DND-41 (cell line): ENCODE results near the gene KASH5.

Experiments used
- ATAC-seq: fragments of 200-7000 bp; cut with Tn5 transposase; 3 replicates; pipeline ENCODE4 v1.9.1; 2021; ENCODE audit warnings: low read depth; ENCODE audit not compliant: insufficient read depth
- DNase-seq: peaks from one replicate; pipeline ENCODE4 v3.0.0-alpha.2; 2020
- H2AFZ ChIP-seq: 2 replicates; pipeline ENCODE4 v1.6.0; 2012; ENCODE audit warnings: low read depth, low read length
- H3K27ac ChIP-seq: 2 replicates; pipeline ENCODE4 v1.5.1; 2012; ENCODE audit warnings: low read length, inconsistent platforms
- H3K27me3 ChIP-seq: fragments of 200-600 bp; sonication (generic); 2 replicates; pipeline ENCODE4 v1.6.0; 2012; ENCODE audit warnings: low read length, mild to moderate bottlenecking, inconsistent platforms; ENCODE audit not compliant: insufficient read depth, poor library complexity
- H3K36me3 ChIP-seq: 2 replicates; pipeline ENCODE4 v1.5.1; 2012; ENCODE audit warnings: low read length, inconsistent platforms; ENCODE audit not compliant: insufficient read depth
- H3K4me1 ChIP-seq: 2 replicates; pipeline ENCODE4 v1.5.1; 2012; ENCODE audit warnings: mild to moderate bottlenecking, low read length; ENCODE audit not compliant: insufficient read depth
- H3K4me2 ChIP-seq: 2 replicates; pipeline ENCODE4 v1.6.0; 2012; ENCODE audit warnings: mild to moderate bottlenecking, moderate library complexity, low read length, inconsistent platforms; ENCODE audit not compliant: insufficient read depth
- H3K4me3 ChIP-seq, 2 experiments: fragments of 200-600 bp in 1 of 2; shearing (Covaris generic) in 1 of 2; 2 replicates each; pipeline ENCODE4 v1.5.1; 2012 to 2016; ENCODE audit warnings: inconsistent platforms in 2 of 2, low read length in 2 of 2, mild to moderate bottlenecking in 2 of 2, low read depth in 1 of 2, moderate library complexity in 1 of 2
- H3K79me2 ChIP-seq: 2 replicates; pipeline ENCODE4 v1.6.0; 2012; ENCODE audit warnings: low read length, inconsistent platforms; ENCODE audit not compliant: insufficient read depth
- H3K9ac ChIP-seq: 2 replicates; pipeline ENCODE4 v1.6.0; 2012; ENCODE audit warnings: low read depth, mild to moderate bottlenecking, inconsistent platforms, low read length, moderate library complexity
- H3K9me3 ChIP-seq: 2 replicates; pipeline ENCODE4 v1.5.1; 2012; ENCODE audit warnings: low read length, moderate library complexity, mild to moderate bottlenecking, inconsistent platforms; ENCODE audit not compliant: insufficient read depth, severe bottlenecking
- H4K20me1 ChIP-seq: 2 replicates; pipeline ENCODE4 v1.6.0; 2012; ENCODE audit warnings: low read length; ENCODE audit not compliant: insufficient read depth
- EZH2 ChIP-seq: IDR thresholded peaks from 3 replicates; pipeline ENCODE4 v1.6.1; 2012; ENCODE audit warnings: borderline replicate concordance, low read depth, mild to moderate bottlenecking, moderate library complexity, low read length, inconsistent platforms; ENCODE audit not compliant: severe bottlenecking
- TF ChIP-seq, protein P1 (sequence below): IDR thresholded peaks from 2 replicates; pipeline ENCODE4 v1.5.1; 2012; ENCODE audit warnings: borderline replicate concordance, low read length, moderate library complexity, mild to moderate bottlenecking; ENCODE audit not compliant: poor library complexity, severe bottlenecking; ENCODE audit errors: extremely low read depth

Gene KASH5

GRCh38 chr19:49343123-49343522, 44.9 kb upstream of the KASH5 start:
- H3K4me3 ChIP-seq, result no peak overlapping the region
- no peak overlapping the region for H3K4me2 ChIP-seq
- TF ChIP-seq, protein P1, sequence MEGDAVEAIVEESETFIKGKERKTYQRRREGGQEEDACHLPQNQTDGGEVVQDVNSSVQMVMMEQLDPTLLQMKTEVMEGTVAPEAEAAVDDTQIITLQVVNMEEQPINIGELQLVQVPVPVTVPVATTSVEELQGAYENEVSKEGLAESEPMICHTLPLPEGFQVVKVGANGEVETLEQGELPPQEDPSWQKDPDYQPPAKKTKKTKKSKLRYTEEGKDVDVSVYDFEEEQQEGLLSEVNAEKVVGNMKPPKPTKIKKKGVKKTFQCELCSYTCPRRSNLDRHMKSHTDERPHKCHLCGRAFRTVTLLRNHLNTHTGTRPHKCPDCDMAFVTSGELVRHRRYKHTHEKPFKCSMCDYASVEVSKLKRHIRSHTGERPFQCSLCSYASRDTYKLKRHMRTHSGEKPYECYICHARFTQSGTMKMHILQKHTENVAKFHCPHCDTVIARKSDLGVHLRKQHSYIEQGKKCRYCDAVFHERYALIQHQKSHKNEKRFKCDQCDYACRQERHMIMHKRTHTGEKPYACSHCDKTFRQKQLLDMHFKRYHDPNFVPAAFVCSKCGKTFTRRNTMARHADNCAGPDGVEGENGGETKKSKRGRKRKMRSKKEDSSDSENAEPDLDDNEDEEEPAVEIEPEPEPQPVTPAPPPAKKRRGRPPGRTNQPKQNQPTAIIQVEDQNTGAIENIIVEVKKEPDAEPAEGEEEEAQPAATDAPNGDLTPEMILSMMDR, result no peak
- TF ChIP-seq EZH2, result no peak
- H2AFZ ChIP-seq, result no peak overlapping the region
- H3K9ac ChIP-seq, result no peak overlapping the region
- no peaks in the 10 kb centered on the region for H4K20me1 ChIP-seq
- H3K4me1 ChIP-seq, result no peaks in the 10 kb centered on the region
- H3K9me3 ChIP-seq, result no peaks in the 10 kb centered on the region
- H3K27me3 ChIP-seq, result no peaks in the 10 kb centered on the region
- no peak overlapping the region for H3K27ac ChIP-seq
- no peaks in the 10 kb centered on the region for H3K36me3 ChIP-seq
- ATAC-seq, result no peak
- H3K79me2 ChIP-seq, result no peaks in the 10 kb centered on the region
- no peak for DNase-seq

DNA sequence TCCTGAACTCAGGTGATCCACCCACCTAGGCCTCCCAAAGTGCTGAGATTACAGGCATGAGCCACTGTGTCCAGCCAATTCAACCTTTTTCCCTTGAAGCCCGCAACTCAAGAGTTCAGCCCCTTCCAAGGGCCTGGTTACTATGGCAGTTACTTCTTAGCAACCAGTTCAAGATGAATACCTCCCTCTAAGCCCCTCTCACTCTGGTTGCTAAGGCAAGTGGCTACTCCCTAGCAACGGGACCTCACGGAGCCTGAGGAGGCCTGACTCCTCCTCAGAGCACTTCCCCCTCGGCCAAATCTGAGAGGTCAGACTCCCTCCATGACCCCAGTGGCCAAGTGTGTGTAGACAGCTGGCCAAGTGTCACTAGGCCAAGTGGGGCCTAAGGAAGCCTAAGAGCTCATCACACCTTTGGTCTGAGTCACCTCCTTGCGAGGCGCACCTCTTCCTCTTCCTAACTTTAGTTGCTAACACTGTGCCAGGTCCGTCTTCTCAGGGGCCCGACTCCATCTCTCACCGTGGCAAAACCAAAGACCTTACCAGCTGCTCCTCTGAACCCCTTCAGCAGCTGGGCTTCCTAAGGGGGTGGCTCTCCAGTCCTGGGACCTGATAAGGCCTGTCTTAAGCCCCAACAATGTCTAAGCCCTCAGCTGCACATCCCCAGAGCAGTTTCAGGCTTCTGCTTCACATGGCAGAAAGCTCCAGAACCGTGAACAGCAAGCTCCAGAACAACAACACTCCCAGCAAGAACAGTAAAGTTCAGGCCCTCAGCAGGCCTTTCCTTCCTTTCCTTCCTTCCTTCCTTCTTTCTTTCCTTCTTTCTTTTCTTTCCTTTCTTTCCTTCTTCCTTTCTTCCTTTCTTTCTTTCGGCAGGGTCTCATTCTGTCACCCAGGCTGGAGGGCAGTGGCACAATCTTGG, 43.3 kb upstream of the KASH5 start:
- H2AFZ ChIP-seq, result no peak overlapping the region
- no peak for ATAC-seq
- no peaks in the 10 kb centered on the region for H4K20me1 ChIP-seq
- H3K4me1 ChIP-seq, result no peaks in the 10 kb centered on the region
- no peaks in the 10 kb centered on the region for H3K79me2 ChIP-seq
- no peaks in the 10 kb centered on the region for H3K9me3 ChIP-seq
- H3K9ac ChIP-seq, result no peak overlapping the region
- no peak overlapping the region for H3K27ac ChIP-seq
- no peaks in the 10 kb centered on the region for H3K36me3 ChIP-seq
- H3K4me3 ChIP-seq, result no peak overlapping the region
- no peak for TF ChIP-seq EZH2
- TF ChIP-seq, protein P1, result no peak
- H3K4me2 ChIP-seq, result no peak overlapping the region
- no peak for DNase-seq
- H3K27me3 ChIP-seq, result no peaks in the 10 kb centered on the region

DNA sequence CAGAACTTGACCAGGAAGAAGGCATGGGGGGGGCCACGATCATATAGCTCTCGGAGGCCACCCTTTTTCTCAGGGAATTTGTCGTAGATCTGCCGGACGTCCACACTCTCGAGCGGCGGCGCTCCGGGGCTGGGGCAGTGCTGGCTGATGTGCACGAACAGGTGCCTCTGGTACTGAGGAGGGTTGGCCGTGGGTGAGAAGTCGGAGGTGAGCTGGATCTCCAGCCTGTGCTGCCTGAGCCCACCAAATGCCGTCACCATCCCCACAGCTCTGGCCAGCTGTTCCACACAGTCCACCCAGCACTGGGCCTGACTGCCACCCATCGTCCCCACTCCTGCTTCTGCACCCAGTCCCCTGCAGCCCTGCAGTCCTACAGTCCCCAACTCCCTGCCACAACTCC, 40.9 kb upstream of the KASH5 start:
- no peak overlapping the region for H2AFZ ChIP-seq
- H3K4me1 ChIP-seq, result no peaks in the 10 kb centered on the region
- H3K4me3 ChIP-seq, result no peak overlapping the region
- no peaks in the 10 kb centered on the region for H3K27me3 ChIP-seq
- TF ChIP-seq, protein P1, result no peak
- no peak for TF ChIP-seq EZH2
- ATAC-seq (no peak), DNase-seq (no peak)
- no peaks in the 10 kb centered on the region for H3K79me2 ChIP-seq
- H4K20me1 ChIP-seq, result no peaks in the 10 kb centered on the region
- H3K36me3 ChIP-seq, result no peaks in the 10 kb centered on the region
- H3K9me3 ChIP-seq, result no peaks in the 10 kb centered on the region
- no peak overlapping the region for H3K27ac ChIP-seq
- no peak overlapping the region for H3K9ac ChIP-seq
- H3K4me2 ChIP-seq, result no peak overlapping the region
